Stimulated activated CD8-positive, alpha-beta memory T cell treated with anti-CD3 and anti-CD28 coated beads, Interleukin-12 subunit alpha, Interleukin-12 subunit beta, amount 100 ng/mL, for 1 hour (primary cell): ENCODE results near the gene RIMS3.
"Not testable (repeated sequence)": the region's sequence is repeated elsewhere in the genome, so short reads cannot be mapped to it uniquely, and the experiment has no call there.

Source experiments
- DNase-seq: peaks from one replicate; pipeline ENCODE4 v3.0.0-alpha.2; 2020; ENCODE audit warnings: low read depth

Gene RIMS3

DNA sequence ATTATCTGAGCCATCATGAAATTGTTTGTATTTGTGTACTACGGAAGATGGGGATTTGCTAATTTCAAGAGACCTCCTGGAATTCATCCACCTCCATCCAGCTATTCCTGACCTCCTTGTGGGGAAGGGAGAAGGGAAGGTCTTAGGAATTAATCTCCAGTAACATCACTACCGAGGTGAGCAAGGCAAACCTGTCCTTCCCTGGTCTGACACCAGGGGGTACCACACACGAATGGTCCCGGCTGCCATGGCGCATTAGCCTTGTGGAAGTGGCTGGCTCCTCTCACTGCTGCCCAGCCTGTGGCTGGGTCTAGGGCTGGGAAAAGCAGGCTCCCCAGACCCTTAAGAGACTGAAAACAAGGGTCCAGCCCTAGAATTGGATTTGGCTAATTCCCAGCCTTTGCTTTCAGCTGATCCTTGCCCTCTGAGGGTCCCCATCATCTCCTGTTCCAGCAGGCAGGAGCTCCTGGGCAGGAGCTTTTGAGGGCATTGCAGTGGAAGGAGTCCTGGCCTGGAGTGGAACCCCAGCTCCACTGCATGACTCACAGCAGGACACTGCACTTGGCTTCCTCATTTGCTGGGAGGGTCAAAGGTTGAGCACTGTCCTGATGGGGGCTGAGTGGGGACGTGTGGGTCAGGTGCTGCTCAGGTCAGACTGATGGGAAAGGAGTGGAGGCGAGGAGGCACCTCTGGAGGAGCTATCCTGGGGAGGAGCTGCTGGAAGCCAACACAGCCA, 34.8 kb downstream of the RIMS3 start:
- no peak for DNase-seq

DNA sequence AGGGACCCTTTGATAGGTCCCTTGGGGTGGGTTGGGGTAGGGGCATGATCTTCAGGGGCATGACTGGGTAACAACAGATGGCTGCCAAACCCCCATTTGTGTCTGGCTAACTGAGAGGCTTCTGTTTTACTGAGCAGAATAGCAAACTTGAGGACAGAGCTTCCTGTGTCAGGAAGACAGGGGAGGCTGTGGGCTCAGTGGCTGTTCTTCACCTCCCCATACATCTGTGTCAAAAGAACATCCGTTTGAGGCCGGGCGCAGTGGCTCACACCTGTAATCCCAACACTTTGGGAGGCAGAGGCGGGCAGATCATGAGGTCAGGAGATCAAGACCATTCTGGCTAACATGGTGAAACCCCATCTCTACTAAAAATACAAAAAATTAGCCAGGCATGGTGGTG, 35.9 kb downstream of the RIMS3 start:
- DNase-seq, result not testable (repeated sequence)

DNA sequence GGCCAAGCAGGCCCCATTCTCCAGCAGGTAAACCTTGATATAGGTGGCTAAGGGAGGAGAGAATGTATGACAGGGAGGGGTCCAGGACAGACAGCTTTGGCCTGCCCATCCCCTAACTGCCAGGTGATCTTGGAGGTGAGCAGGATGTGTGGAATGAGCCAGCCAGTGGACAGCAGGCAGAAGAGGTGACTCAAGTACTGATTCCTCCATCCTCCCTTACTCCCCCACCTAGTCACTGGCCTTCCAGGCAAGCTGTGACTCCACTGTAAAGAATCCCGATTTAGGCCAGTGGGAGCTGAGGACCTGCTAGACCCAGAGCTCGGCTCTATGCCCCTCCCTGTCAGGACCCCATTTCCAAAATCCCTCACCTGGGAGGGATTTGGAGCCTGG, 36.6 kb downstream of the RIMS3 start:
- DNase-seq, result no peak

DNA sequence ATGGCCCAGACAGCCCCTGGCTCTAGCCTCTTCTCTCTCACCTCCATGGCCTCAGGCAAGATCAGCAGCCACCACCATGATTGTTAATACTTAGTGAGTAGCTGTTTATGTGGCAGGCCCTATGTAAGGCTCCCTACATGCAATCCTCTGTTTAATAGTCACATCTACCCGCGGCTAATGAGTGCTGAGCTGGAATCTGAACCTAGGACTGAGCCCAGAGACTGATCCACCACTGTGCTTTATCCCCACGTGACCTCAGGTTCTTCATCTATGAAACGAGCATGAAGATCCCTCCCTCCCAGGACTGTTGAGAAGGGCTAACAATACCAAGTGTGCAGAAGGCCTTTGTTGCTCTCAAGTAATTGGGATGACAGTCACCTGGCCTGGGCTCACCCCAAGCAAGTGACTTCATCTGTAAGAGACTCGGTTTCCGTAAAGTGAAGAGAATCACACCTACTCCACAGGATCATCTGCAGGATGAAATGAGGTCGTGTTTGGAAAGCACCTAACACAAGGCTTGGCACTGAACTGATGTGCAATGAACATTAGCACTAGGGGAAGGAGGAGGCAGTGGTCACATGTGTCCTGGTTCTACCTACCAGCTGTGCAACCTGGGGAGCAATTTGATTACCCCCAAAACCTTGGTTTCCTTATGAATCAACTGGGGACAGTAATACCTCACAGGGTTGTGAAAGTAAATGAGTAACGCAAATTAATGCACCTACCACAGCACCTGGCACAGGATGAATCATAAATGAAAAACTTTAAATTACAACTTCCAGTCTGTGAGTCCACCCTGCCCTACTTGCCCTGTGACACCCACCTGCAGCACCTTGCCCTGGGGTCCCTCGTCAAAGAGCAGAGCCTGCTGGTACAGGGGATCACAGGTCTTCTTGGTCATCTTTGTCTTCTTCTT, 37.2 kb downstream of the RIMS3 start:
- DNase-seq, result no peak

DNA sequence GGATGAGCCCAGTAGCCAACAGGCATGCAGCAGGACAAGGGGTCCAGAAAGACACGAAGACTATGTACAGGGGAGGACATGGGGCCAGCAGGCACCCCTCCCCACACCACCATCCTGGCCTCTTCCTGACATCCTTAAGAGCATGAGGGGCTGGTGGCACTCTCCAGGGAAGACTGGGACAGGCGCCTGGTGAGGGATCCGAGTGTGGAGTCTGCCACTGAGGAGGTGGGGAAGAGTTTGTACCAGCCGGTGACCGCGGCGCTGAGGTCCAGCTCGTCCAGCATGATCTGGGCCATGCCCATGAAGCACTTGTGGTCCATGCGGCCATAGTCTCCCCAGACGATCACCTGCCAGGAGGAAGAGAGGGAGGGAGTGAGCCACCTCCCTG, 39.1 kb downstream of the RIMS3 start:
- no peak for DNase-seq

DNA sequence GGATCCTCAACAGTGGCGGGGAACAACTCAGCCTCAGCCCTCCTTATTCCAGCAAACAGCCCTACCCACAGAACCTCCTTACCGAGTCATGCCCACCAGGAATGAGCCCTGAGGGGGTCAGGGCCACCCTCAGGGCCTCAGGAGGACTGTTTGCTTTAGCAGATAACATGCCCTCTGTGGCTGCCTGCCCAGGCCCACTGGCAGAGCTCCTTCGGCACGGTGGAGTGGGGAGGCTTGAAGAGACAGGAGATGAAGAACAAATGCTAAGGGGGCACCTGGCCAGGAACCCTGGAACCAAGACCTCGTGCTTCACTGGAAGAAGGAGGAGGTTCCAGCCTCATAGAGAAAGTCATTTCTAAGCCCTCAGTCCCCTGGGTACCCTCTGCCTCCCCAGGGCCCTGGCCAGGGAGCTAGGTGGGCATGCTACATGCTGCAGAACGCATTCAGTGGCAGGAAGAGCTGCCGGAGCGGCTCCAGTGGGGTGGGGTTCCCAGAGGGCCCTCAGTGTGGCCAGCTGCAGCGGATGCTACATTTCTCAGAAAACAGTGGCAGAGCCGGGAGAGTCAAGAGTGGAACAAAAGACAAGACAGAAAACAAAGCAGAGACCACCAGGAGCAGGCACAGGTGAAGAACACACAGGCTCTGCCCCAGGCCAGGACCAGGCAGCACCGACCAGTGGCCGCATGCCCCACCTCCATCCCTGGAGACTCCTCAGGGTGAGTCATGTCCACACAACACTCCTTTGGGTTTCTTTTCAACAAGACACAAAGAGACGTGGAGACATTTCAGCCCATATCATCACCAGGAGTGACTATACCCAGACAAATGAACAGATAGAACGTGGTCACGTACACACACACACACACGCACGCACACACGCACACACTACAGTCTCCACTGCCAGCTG, 39.8 kb downstream of the RIMS3 start:
- DNase-seq, result no peak

DNA sequence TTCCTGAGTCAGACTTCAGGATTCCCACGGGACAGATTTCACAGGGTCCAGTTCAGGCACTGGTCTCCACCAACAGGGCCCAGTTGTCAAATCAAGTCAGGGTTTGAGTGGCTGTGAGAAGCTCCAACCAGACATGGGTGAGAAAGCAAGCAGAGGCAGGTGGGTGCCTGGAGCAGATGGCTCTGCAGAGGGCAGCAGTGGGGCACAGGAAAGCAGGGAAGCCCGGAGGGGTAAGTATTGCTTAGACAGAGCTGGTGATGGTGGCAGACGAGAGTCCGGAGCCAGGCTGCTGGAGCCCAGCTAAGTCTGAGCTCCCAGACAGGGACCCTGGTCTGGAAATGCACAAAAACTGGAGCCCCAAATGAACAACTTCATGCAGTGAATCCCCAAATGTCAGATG, 40.4 kb downstream of the RIMS3 start:
- no peak for DNase-seq

DNA sequence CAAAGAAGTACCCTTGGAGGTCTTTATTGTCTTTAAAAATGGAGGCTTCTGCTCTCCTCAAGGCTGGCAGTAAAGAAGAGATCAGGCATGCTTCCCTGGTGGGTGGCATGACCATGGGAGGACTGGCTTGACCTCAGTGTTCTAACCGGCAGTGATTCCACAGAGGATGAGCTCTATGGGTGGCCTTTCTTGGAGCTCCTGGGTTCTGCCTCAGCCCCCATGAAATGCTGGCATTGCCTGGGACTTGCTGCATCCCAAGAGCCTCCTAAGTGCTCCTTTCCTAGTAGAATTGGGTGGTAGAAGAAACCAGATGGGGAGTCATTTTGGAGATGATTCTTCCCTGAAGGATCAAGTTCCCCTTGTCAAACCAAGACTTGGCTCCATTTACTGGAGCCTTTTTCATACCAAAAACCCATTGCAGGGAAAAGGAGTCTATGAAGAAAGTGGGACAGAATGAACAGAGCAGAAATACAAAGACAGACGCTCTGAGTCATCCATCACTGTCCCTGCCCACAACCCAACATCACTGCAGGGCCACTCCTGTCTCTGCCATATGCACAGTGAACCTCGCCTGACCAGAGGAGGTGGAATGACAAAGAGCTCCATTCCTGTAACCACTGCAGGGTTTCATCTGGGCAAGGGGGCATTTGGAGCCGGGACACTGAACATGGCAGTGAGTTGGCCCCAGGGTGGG, 42.4 kb downstream of the RIMS3 start:
- DNase-seq, result no peak

DNA sequence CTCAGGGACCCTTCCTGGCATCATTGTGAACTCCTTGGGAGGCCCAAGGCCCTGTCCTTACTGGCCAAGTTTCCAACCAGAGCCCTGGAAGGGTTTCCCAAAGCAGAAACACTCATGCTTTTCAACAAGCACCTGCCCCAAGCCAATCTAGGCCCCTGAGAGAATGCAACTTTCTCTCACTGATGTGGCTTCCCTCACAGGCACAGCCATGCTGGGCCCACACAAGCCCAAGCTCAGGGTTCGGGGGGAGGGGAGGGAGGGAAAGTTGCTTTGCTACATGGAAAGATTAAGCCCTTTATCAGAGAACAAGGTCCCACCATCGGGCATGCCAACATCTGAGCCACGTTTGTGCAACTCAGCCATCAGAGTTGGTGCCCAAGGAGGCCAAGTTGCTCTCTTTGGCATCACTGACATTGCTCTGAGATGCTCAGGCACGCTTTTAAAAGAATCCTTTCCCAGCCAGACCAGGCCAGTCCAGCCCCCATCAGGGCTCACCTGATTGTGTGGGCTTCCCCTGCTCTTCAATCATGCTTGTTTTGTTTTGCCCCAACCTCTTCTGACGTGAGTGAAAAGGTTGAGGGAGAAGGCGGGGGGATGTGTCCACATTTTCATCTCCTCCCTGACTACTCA, 43.5 kb downstream of the RIMS3 start:
- no peak for DNase-seq

DNA sequence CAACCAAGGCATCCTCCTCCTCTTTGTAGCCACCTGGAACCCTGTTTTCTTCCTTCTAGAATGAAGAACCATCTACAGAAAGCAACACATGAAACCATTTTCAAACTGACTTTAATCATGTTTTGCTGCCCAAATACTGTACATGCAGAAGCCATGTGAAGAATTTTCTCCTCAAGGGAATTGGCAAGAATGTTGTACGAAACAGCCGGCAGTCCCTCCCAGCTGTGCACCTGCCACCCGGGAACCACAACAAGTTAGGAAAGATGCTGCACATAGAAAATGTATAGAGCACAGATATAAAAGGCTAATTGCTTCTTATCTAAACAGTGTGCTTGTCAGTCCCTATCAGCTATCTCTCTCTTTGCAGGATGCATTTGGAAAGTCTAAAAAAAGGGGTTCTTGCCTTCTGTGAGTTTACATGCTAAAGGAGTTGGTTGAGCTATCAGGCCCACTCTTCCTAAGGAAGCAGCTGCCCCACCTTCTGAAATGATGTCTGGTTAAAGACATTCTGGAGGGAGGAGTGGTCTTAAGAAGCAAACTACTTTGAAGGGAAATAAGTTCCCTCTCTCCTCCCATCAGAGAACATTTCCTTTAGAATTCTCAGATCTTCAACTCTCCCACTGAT, 44.8 kb downstream of the RIMS3 start:
- DNase-seq, result no peak

DNA sequence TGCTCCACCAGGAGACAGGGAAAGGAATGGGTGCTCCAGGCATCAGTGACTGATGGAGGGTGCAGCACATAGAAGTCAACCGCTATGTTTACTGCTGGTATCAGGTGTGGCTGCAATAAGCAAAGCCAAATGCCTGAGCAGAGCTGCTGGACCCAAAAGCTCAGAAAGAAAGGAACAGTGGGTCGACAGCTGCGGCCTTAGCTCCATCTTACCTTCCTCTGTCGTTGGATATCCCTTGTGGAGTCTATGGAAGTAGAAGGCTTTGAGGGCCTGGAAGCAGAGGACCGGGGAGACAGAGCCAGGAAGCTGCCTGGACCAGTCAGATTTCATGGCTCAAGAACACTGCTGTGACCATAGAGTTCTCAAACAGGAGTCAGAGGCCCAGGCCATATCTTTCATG, 45.3 kb downstream of the RIMS3 start:
- no peak for DNase-seq

DNA sequence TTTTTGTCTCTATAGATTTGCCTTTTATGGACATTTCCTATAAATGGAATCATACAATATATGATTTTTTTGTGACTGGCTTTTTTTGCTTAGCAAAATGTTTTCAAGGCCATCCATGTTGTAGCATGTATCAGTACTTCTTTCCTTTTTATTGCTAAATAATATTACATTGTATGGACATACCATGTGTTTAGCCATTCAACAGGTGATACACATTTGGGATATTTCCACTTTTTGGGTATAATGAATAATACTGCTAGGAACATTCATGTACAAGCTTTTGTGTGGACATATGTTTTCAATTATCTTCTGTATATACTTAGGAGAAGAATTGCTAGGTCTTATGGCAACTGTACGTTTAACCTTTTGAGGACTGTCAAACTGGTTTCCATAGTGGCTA, 47.4 kb downstream of the RIMS3 start:
- no peak for DNase-seq

DNA sequence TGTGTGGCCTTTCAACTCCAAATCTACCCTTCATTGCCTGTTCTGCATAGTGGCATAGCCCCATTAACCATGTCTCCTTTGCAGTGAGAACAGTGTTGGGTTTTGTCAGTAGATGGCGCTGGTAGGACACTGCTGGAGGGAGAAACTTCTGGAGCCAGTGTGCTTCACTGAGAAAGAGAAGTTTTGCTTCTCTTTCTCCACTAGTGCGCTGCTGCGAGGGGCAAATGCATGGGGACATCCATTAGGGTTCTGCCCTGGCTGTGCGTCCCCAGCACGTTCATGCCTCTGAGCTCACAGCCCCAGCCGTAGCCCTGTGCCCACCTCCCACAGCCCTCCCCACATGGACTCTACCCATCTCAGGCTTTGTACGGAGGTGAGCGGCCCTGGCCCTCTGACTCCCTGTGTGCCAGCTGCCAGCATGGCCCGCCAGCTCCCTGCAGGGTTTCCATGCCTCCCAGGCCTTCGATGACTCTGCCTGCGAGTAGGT, 53.1 kb downstream of the RIMS3 start:
- DNase-seq, result peak; percentile 47

DNA sequence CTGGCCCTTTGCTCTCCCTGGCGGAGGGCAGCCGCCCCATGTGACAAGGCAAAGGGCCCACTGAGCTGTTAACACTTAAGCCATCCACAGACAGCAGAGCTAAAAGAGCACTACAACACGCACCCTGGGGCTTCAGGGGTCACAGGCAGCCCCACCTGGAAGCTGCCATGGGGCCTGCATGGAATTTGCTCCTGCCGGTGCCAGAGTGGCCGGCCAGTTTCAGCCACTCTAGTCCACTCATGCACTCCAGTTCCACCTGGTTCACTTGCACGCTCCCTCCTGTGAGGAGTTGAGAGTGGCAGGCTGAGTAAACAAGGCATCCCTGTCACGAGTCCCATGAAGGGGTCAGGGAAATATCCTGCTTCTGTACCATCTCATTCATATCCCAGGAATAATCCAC, 55.3 kb downstream of the RIMS3 start:
- DNase-seq, result no peak

DNA sequence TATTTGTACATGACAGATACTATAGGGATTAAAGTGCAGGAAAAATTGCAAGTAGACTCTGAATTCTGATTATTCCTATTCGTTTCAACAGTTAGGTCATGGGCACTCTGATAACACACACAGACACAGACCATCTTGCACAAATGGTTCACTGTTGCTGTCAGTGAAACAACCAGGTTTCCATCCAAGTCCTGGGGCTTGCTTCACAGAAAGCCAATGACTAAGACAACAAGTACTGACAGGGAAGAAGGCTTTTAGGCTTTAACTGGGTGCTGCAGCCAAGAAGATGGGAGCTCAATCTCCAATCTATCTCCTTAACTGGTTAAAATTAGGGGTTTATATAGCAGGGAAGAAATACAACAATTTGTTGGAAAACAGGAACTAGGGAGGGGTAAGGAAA, 57.6 kb downstream of the RIMS3 start:
- no peak for DNase-seq

DNA sequence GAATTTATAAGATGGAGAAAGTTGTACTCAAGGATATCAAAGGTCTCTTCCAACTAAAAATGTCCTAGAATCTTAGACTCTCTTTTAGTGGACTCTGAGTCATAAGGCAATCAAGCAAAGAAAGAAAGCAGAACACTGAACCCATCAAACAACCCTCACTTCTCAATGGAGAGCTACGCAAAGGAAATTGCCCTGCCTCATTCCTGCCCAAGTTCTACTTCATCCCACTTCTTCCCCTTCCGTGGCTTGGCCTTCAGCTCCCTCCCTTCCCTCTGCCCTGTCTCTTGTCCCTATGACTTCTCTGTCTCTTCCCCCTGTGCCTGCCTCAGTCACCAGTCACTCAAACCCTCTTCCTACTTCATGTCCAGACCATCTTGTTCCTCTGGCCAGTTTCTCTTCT, 58.5 kb downstream of the RIMS3 start:
- no peak for DNase-seq

DNA sequence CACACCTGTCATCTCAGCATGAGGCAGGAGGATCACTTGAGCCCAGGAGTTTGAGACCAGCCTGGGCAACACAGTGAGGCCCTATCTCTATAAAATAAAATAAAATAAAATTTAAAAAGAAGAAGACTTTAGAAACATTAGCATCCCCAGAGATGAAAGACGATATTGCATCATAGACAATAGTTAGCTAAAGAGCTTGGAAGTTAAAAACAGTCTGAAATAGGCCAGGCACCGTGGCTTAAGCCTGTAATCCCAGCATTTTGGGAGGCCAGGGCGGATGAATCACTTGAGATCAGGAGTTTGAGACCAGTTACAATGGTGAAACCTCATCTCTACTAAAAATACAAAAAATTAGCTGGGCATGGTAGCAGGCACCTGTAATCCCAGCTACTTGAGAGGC, 59.3 kb downstream of the RIMS3 start:
- no peak for DNase-seq

DNA sequence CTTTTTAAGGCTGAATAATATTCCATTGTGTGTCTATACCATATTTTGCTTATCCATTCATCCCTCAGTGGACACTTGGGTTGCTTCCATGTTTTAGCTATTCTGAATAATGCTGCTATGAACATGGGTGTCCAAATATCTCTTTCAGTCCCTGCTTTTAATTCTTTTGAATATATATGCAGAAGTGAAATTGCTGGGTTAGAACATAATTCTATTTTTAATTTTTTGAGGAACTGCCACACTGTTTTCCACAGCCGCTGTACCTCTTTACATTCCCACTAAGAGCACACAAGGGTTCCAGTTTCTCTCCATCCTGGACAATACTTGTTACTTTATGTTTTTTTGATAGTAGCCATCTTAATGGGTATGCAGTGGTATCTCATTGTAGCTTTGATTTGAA, 65.6 kb downstream of the RIMS3 start:
- DNase-seq, result no peak

DNA sequence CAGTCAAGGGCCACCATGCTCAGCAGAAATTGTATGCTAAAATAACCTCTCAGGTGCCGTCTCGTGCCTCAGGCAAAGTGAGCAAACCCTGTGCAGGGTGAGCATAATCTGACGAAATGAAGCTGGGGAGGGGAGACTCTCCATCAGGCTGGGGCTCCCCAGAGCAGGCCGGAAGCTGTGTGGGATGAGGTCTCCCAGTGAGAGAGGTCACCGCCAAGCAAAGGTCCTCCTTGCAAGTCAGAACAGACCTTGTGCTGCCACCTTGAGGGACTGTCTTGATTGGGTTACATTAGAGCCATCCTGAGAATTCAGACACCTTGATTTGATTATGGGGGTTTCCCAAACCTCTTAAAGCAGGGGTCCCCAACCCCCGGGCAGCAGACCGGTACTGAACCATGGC, 69.9 kb downstream of the RIMS3 start:
- DNase-seq, result no peak

DNA sequence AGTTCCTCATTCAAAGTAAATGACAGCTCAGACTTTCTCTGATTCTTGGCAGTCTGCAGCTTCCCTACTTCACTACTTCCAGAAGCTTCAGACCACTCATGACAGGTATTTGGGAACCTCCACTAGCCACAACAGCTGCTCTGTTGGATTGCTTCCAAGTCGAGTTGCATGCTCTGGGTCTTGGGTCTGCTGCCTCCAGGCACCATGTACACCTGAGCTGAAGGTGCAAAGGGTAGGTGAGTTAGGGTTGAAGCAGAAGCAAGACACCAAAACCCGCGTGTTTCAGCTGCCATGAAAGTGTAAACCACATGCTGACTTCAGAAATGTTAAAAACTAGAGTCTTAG, 71.3 kb downstream of the RIMS3 start:
- no peak for DNase-seq
